ENCODE results near the gene BAIAP2L2.

DNA sequence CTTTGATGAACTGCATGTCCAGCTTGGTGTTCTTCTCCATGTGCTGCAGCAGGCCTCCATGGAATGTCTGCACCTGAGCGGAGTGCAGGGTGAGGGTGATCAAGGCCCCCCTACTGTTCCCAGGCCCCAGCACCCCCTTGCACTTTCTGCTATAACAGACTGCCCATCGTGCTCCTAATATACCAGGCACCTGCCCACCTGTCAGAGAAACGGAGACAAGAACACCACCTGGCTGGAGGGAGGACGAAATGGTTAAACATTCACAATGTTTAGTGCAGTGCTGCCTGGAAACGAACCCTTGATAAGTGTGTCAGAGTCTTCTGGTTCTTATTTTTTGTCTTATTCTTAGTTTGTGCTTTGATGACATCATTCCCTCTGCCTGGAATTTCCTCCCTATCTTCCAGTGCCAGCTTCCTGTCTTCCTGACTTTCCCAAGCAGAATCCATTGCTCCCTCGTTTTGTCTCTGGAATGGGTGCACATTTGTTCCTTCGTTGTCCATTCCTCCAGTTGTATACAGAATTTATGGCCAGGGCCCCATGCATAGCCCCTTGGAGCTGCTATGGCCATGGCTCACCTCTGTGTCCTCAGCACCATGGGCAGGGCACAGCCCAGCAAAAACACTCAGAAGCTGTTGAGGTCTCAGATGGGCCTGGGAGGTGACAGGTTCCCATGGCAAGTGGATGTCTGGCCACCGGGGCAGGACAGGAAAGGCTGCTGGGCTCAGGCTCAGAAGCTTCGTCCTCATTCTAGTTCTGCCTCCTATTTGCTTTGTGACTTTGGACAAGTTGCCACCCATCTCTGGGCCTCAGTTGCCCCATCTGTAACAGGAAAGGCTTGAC lies 11.9 kb downstream of the BAIAP2L2 start:
- TF ChIP-seq, protein P1, sequence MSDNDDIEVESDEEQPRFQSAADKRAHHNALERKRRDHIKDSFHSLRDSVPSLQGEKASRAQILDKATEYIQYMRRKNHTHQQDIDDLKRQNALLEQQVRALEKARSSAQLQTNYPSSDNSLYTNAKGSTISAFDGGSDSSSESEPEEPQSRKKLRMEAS (IDR thresholded peaks at IDR 0.05; ENCODE audit: low read depth, low read length) = no peak
- TF ChIP-seq, protein P2, sequence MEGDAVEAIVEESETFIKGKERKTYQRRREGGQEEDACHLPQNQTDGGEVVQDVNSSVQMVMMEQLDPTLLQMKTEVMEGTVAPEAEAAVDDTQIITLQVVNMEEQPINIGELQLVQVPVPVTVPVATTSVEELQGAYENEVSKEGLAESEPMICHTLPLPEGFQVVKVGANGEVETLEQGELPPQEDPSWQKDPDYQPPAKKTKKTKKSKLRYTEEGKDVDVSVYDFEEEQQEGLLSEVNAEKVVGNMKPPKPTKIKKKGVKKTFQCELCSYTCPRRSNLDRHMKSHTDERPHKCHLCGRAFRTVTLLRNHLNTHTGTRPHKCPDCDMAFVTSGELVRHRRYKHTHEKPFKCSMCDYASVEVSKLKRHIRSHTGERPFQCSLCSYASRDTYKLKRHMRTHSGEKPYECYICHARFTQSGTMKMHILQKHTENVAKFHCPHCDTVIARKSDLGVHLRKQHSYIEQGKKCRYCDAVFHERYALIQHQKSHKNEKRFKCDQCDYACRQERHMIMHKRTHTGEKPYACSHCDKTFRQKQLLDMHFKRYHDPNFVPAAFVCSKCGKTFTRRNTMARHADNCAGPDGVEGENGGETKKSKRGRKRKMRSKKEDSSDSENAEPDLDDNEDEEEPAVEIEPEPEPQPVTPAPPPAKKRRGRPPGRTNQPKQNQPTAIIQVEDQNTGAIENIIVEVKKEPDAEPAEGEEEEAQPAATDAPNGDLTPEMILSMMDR (IDR thresholded peaks at IDR 0.05; ENCODE audit: low read depth, low read length) = no peak
- TF ChIP-seq POLR2A (IDR thresholded peaks at IDR 0.05; ENCODE audit: extremely low read depth, insufficient read length) = no peak
- TF ChIP-seq MYC (IDR thresholded peaks at IDR 0.05; ENCODE audit: low read depth, low read length) = no peak

Data from NB4 (cell line).